H4 (cell line): ENCODE measurements around the gene ATXN2L. TPM values are rescaled to one million over a fixed set of nuclear protein-coding genes. Genes with fewer than 3 reads are reported as not detected.

Experiments
- total RNA-seq: library from RNA; depleted of rRNA; stranded (reverse); fragments of >200 nt; shearing (Covaris generic); gene quantifications from 2 replicates; pipeline ENCODE4 v1.2.3, GENCODE V29; 2014; rRNA removed

Gene ATXN2L
- total RNA-seq, 1 experiment from 2014 or later, result 31.0 TPM

Other genes starting within 250 kb of the ATXN2L start
- 2.0 and 2.8 TPM in 2 replicates for gene SULT1A2, start 225.9 kb upstream of the ATXN2L start, total RNA-seq
- gene SULT1A1, start 213.0 kb upstream of the ATXN2L start, total RNA-seq, result 50.4 and 51.9 TPM in 2 replicates
- not detected in 2 replicates for gene NPIPB8, start 184.9 kb upstream of the ATXN2L start, total RNA-seq
- gene EIF3C, start 111.5 kb upstream of the ATXN2L start, total RNA-seq, result 71.4 and 82.5 TPM in 2 replicates
- 0.46 and 1.7 TPM in 2 replicates for gene NPIPB9, start 71.2 kb upstream of the ATXN2L start, total RNA-seq
- 150 and 159 TPM in 2 replicates for gene TUFM, start 23.3 kb downstream of the ATXN2L start, total RNA-seq
- gene SH2B1, start 40.8 kb downstream of the ATXN2L start, total RNA-seq, result 4.6 and 7.5 TPM in 2 replicates
- gene ATP2A1, start 55.5 kb downstream of the ATXN2L start, total RNA-seq, result 0.04 TPM in 1 of 2 replicates, not detected in the other
- gene RABEP2, start 102.2 kb downstream of the ATXN2L start, total RNA-seq, result 13.7 and 31.9 TPM in 2 replicates
- gene CD19, start 109.0 kb downstream of the ATXN2L start, total RNA-seq, result not detected in 2 replicates
- gene NFATC2IP, start 127.9 kb downstream of the ATXN2L start, total RNA-seq, result 9.9 and 12.7 TPM in 2 replicates
- 16.6 and 22.1 TPM in 2 replicates for gene SPNS1, start 151.8 kb downstream of the ATXN2L start, total RNA-seq
- 0.29 and 0.50 TPM in 2 replicates for gene LAT, start 162.1 kb downstream of the ATXN2L start, total RNA-seq